ENCODE data around the gene CANT1.

DNA sequence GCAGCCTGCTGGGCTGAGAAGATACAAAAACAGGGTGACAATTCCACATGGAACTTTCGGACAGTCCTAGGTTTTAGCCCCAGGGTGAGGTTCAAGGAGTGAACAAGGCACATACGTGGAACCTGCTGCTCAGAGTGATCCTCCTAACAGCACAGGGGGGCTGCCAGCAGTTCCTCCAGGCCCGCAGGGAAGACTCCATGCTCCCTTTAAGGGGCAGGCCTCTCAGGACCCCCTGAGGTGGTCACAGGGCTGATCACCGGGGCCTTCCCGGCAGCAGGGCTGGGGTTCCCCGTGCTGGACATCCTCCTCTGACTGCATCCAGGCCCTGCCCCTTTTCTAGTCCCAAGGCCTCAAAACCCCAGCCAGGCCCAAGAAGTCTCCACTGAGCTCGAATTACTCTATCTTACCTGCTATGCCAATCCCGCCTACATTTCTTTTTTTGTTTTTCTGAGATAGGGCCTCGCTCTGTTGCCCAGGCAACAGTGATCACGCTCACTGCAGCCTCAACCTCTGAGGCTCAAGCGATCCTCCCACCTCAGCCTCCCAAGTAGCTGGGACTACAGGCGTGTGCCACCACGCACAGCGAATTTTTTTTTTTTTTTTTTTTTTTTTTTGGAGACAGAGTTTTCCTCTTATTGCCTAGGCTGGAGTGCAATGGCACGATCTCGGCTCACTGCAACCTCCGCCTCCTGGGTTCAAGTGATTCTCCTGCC lies 10.4 kb downstream of the CANT1 start:
- TF ChIP-seq CTCF (IDR thresholded peaks at IDR 0.05) = no peak
- TF ChIP-seq POLR2A (IDR thresholded peaks at IDR 0.05) = no peak
- TF ChIP-seq POLR2AphosphoS5 (IDR thresholded peaks at IDR 0.05; ENCODE audit: insufficient read depth in 1 of 2, low read depth in 1 of 2) = no peak
